Measurements from ENCODE around the gene WDR64. TPM values are rescaled to one million over a fixed set of nuclear protein-coding genes. Genes with fewer than 3 reads are reported as not detected.
"Not testable (repeated sequence)": the region's sequence is repeated elsewhere in the genome, so short reads cannot be mapped to it uniquely, and the experiment has no call there.

WDR64 gene
- polyA plus RNA-seq, 3 donors, result 0.14 to 0.79 (median 0.51) TPM

DNA sequence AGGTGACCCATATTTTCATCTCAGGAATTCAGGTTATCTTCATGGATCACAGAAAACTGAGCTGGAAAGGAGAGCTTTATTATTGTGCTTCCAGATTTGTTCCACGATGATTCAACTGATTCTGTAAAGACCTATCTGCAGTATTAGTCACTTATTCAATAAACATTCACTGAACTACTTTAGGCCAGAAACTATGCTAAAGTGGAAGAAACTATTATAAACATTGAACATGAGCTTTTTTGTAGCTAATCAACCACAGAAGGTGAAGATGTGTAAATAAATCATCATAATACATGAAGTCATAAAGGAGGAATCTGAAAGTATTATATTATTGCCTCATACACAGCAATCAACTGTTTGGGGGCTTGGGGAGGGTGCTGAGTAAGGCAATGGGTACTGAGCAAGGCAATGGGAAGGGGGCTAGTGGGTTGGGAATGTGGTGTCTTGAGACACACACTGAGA is 165.3 kb downstream of the WDR64 start:
- no peak for DNase-seq (ENCODE audit: extremely low read depth in 1 of 11, low read depth in 9 of 11, low spot score in 4 of 11)

DNA sequence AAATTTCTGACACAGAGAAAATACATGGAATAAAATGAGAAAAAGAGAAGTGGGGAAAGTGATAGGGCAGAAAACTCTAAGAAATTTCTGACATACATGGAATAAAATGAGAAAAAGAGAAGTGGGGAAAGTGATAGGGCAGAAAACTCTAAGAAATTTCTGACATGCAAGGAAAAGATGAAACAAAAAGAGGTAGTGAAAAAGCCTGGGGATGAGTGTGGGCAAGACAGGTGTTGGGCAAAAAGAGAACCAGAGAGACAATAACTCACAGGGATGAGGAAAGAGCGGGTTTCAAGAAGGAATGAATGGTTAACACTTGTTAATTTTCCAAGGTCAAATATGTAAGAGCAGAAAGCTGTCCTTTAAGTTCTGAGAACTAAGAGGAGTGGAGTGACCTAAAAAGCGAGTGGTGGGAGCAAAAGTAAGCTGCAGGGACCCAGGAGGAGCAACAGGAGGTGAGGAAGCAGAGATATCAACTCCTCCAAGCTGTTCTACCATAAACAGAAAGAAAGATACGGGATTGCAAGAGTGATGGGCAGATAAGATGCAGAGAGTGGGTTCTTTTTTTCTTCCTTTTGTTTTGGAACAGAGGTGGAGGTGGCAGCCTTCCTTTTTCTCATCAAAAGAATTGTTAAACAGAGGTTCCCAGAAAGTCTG is 166.0 kb downstream of the WDR64 start:
- no peak for DNase-seq (ENCODE audit: extremely low read depth in 1 of 11, low read depth in 9 of 11, low spot score in 4 of 11)

DNA sequence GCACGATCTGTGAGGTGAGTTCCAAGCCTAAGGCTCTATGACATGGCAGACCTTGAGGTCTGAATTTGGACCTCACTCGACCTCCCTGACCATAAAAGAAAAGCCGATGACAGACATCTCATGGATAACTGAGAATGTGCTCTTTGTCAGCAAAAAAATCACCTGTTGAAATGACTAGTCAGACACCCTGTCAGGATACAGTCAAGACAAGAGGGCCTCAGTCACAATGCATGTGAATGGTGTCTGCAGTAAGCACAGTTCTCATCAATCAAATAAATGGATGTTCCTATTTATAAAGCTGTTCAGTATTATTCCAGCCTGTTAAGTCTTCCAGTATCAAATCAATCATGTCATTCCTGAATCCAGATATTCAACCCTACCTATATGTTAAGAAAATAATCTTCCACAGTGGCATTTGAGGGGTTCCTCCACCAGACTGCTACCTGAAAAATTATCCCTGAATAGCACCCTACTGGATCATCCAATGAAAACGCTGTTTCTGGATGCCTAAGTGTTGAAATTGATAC is 167.3 kb downstream of the WDR64 start:
- DNase-seq (ENCODE audit: extremely low read depth in 1 of 11, low read depth in 9 of 11, low spot score in 4 of 11), result no peak

- no peak for DNase-seq (ENCODE audit: extremely low read depth in 1 of 11, low read depth in 9 of 11, low spot score in 4 of 11)
Observed at GRCh38 chr1:241821363-241821762, 169.3 kb downstream of the WDR64 start.

DNA sequence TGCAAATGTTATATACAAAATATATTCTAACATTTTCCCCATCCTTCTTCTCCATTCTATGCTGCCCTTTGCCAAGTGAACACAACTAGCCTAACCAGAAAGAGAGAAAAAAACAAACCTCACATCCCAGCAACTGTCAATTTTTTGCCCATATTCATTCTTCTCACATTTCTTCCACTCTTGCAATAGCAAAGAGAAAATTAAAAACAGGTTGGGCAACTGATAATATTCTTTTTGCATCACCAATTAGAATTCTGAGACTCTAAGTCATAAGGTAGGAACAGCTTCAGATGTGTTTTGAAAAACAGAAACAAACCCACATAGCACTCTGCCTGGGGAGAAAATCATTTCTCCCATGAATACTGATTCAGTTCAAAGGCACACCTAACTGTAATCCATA is 170.8 kb downstream of the WDR64 start:
- DNase-seq (ENCODE audit: extremely low read depth in 1 of 11, low read depth in 9 of 11, low spot score in 4 of 11), result no peak

- no peak for DNase-seq (ENCODE audit: extremely low read depth in 1 of 11, low read depth in 9 of 11, low spot score in 4 of 11)
Observed at GRCh38 chr1:241823925-241824324, 171.8 kb downstream of the WDR64 start.

- no peak for DNase-seq (ENCODE audit: extremely low read depth in 1 of 11, low read depth in 9 of 11, low spot score in 4 of 11)
Observed at GRCh38 chr1:241825581-241825980, 173.5 kb downstream of the WDR64 start.

DNA sequence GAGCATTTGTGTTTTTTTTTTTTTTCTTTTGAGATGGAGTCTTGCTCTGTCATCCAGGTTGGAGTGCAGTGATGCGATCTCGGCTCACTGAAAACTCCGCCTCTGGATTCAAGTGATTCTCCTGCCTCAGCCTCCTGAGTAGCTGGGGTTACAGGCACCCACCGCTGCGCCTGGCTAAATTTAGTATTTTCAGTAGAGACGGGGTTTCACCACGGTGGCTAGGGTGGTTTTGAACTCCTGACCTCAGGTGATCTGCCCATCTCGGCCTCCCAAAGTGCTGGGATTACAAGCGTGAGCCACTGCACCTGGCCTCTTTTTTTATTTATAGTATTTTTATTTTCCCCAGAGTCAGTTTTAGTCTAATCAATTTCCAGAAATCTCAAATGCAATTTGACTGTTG is 174.5 kb downstream of the WDR64 start:
- not testable (repeated sequence) for DNase-seq (ENCODE audit: extremely low read depth in 1 of 11, low read depth in 9 of 11, low spot score in 4 of 11)

GRCh38 chr1:241827264-241827663 is 175.2 kb downstream of the WDR64 start:
- no peak for DNase-seq (ENCODE audit: extremely low read depth in 1 of 11, low read depth in 9 of 11, low spot score in 4 of 11)

DNA sequence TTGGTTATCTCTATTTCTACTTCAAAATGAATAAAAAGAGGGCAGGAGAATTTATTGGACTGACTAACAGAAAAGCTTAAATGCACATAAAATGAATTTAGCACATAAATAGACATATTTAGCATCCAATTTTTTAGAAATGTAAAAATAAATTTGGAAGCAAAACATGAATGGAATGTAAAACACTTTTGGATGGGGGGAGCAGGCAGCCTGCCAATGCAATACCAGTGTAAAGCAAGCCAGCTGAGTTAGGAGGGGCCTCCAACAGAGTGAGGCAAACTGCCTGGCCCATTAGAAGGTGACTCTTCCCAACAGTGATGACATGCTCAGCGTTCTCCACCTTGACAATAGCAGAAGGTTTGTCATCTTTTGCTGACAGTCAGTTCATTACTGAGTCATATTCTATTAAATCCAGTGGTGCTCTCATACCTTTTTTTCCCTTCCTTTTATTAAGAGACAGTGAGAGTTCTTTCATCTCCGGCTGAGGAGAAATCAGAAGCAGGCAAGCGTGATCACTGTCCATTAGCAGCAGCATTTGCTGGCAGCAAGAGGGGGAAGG is 176.5 kb downstream of the WDR64 start:
- no peak for DNase-seq (ENCODE audit: extremely low read depth in 1 of 11, low read depth in 9 of 11, low spot score in 4 of 11)

GRCh38 chr1:241829468-241829867 is 177.4 kb downstream of the WDR64 start:
- DNase-seq (ENCODE audit: extremely low read depth in 1 of 11, low read depth in 9 of 11, low spot score in 4 of 11), result no peak

DNA sequence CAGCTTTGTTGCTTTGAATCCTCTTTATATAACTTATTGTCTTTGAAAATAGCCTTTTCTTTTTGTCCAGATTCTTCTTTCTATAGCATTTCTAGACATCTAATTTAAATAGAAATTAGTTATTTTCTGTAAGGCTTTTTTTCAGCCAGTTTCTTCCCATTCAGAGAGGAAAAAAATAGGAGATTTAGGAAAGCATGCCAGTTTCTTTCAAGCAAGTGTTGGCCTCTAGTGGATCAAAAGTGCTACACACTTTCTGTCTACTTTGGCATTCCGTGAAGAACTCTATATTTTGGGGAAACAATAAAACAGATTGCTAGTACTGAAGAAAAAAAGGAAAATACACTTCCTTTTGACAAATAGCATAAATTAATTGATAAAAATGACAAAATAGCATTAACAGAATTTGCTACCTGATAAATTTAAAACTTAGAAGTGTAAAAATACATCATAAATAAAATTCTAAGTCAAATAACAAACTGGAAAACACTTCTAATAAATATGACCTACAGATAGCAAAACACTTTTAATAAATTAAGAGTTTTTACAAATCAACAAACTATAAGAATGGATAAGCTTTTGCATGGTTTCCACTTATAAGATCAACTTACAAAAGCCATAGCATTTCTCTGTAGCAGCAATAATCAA is 182.8 kb downstream of the WDR64 start:
- peak in 6 of 11 donors; percentile 13 to 46 (median 22) for DNase-seq (ENCODE audit: extremely low read depth in 1 of 11, low read depth in 9 of 11, low spot score in 4 of 11)

- no peak for DNase-seq (ENCODE audit: extremely low read depth in 1 of 11, low read depth in 9 of 11, low spot score in 4 of 11)
Observed at GRCh38 chr1:241836941-241837340, 184.9 kb downstream of the WDR64 start.

DNA sequence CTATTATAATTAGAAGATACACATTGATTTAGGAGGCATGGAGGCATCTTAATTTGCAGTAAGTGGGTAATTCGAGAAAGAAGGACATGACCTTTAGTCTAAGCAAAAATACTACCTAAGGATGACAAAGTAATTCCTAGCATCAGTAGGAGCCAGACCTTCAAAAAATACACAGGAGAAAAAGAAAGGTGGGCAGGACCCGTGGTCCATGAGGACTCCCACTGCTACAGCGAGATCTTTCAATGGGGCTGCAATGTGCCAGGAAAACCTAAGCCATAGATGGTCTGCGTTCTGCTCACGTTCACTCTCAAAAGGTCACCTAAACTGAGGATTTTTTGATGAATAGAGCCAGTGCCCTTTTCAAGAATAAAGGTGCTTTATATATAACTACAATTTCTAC is 185.3 kb downstream of the WDR64 start:
- no peak for DNase-seq (ENCODE audit: extremely low read depth in 1 of 11, low read depth in 9 of 11, low spot score in 4 of 11)

- no peak for DNase-seq (ENCODE audit: extremely low read depth in 1 of 11, low read depth in 9 of 11, low spot score in 4 of 11)
Observed at GRCh38 chr1:241837901-241838300, 185.8 kb downstream of the WDR64 start.

- no peak for DNase-seq (ENCODE audit: extremely low read depth in 1 of 11, low read depth in 9 of 11, low spot score in 4 of 11)
Observed at GRCh38 chr1:241838897-241839296, 186.8 kb downstream of the WDR64 start.

- no peak for DNase-seq (ENCODE audit: extremely low read depth in 1 of 11, low read depth in 9 of 11, low spot score in 4 of 11)
Observed at GRCh38 chr1:241839369-241839979, 187.4 kb downstream of the WDR64 start.

GRCh38 chr1:241840164-241840563 is 188.1 kb downstream of the WDR64 start:
- no peak for DNase-seq (ENCODE audit: extremely low read depth in 1 of 11, low read depth in 9 of 11, low spot score in 4 of 11)

DNA sequence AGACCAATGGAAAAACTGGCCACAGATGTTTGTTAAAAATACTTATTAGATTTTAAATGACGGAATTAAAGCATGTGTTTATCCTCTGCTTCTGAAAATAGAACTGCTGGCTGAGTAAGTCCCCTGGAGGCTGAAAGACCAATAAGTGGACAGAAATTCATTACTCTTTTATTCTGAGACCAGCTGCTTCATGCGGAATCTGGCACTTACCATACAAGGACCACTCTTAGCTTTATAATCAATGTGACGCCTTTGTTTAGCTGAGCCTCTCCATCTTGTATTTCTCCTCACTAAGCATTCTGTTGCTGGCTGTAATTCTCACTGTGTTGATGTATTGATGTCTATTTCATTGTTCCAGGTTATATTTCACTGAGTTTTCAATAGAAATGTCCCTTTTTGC is 189.6 kb downstream of the WDR64 start:
- DNase-seq (ENCODE audit: extremely low read depth in 1 of 11, low read depth in 9 of 11, low spot score in 4 of 11), result no peak

GRCh38 chr1:241842565-241842964 is 190.5 kb downstream of the WDR64 start:
- DNase-seq (ENCODE audit: extremely low read depth in 1 of 11, low read depth in 9 of 11, low spot score in 4 of 11), result no peak
